GM12891 (cell line): ENCODE data around the gene TMEM273.

Experiments
- PAX5 ChIP-seq: IDR thresholded peaks from 2 replicates; pipeline ENCODE4 v1.6.1; 2011; ENCODE audit warnings: low read length, moderate library complexity, mild to moderate bottlenecking; ENCODE audit not compliant: insufficient read depth, severe bottlenecking
- POLR2A ChIP-seq: IDR thresholded peaks from 2 replicates; pipeline ENCODE4 v1.6.1; 2011; ENCODE audit warnings: low read depth, low read length, control low read depth
- POLR2AphosphoS5 ChIP-seq: IDR thresholded peaks from 2 replicates; pipeline ENCODE4 v1.6.1; 2011; ENCODE audit warnings: low read depth, low read length, control low read depth
- POU2F2 ChIP-seq: IDR thresholded peaks from 2 replicates; pipeline ENCODE4 v1.6.1; 2011; ENCODE audit warnings: low read depth, mild to moderate bottlenecking, control low read depth, low read length, moderate library complexity
- SPI1 ChIP-seq: IDR thresholded peaks from 2 replicates; pipeline ENCODE4 v1.6.1; 2011; ENCODE audit warnings: low read depth, low read length, control low read depth
- TAF1 ChIP-seq: IDR thresholded peaks from 2 replicates; pipeline ENCODE4 v1.6.1; 2011; ENCODE audit warnings: low read depth, low read length, control low read depth

- no peak for TF ChIP-seq POLR2A
- no peak for TF ChIP-seq POLR2AphosphoS5
- TF ChIP-seq POU2F2, result no peak
- TF ChIP-seq TAF1, result no peak
- no peak for TF ChIP-seq PAX5
- no peak for TF ChIP-seq SPI1
Measured at GRCh38 chr10:49110684-49111319, 77.4 kb downstream of the TMEM273 start.
